Measurements from ENCODE around the gene CCM2.

The CCM2 gene

GRCh38 chr7:45089341-45089891 is 89.4 kb downstream of the CCM2 start:
- no peaks in the 10 kb centered on the region for H3K9me3 ChIP-seq (ENCODE audit: control insufficient read depth, low read length)
- H3K9ac ChIP-seq: no peak overlapping the region
- no peak for TF ChIP-seq CTCF (IDR thresholded peaks at IDR 0.05)

GRCh38 chr7:45092100-45092930 is 92.3 kb downstream of the CCM2 start:
- no peaks in the 10 kb centered on the region for H3K27me3 ChIP-seq (ENCODE audit: control insufficient read depth, insufficient read depth, low read length)
- TF ChIP-seq CTCF (IDR thresholded peaks at IDR 0.05): no peak

More at GRCh38 chr7:45089341-45089891, 89.4 kb downstream of the CCM2 start:
- Histone ChIP-seq H3K79me2 (no peaks in the 10 kb centered on the region), H3K4me2 (ENCODE audit: low read length) (peak overlapping the region; percentile 13), H3K4me3 (ENCODE audit: low read depth, low read length) (no peak overlapping the region), H3K27me3 (ENCODE audit: control insufficient read depth, insufficient read depth, low read length) (no peaks in the 10 kb centered on the region), H3K36me3 (ENCODE audit: control insufficient read depth, insufficient read depth, low read length) (no peaks in the 10 kb centered on the region), H2AFZ (peak overlapping the region; percentile 86), H3K4me1 (no peaks in the 10 kb centered on the region), H3K27ac (no peak overlapping the region)

GRCh38 chr7:45092931-45093235 is 92.9 kb downstream of the CCM2 start:
- H3K36me3 ChIP-seq (ENCODE audit: control insufficient read depth, insufficient read depth, low read length): no peaks in the 10 kb centered on the region
- H3K27me3 ChIP-seq (ENCODE audit: control insufficient read depth, insufficient read depth, low read length): no peaks in the 10 kb centered on the region
- H3K27ac ChIP-seq: no peak overlapping the region
- no peak for TF ChIP-seq CTCF (IDR thresholded peaks at IDR 0.05)
- H3K9ac ChIP-seq: no peak overlapping the region
- no peak overlapping the region for H2AFZ ChIP-seq
- H3K4me2 ChIP-seq (ENCODE audit: low read length): no peak overlapping the region
- H3K4me1 ChIP-seq: no peaks in the 10 kb centered on the region
- H3K9me3 ChIP-seq (ENCODE audit: control insufficient read depth, low read length): no peaks in the 10 kb centered on the region
- no peaks in the 10 kb centered on the region for H3K79me2 ChIP-seq
- no peak overlapping the region for H3K4me3 ChIP-seq (ENCODE audit: low read depth, low read length)

More at GRCh38 chr7:45092100-45092930, 92.3 kb downstream of the CCM2 start:
- Histone ChIP-seq H3K4me3 (ENCODE audit: low read depth, low read length) (no peak overlapping the region), H2AFZ (no peak overlapping the region), H3K79me2 (no peaks in the 10 kb centered on the region), H3K4me2 (ENCODE audit: low read length) (no peak overlapping the region), H3K4me1 (no peaks in the 10 kb centered on the region), H3K36me3 (ENCODE audit: control insufficient read depth, insufficient read depth, low read length) (no peaks in the 10 kb centered on the region), H3K9me3 (ENCODE audit: control insufficient read depth, low read length) (no peaks in the 10 kb centered on the region), H3K9ac (no peak overlapping the region), H3K27ac (no peak overlapping the region)

GRCh38 chr7:45098983-45099839 is 99.2 kb downstream of the CCM2 start:
- H2AFZ ChIP-seq: no peak overlapping the region
- no peak overlapping the region for H3K27ac ChIP-seq
- no peaks in the 10 kb centered on the region for H3K36me3 ChIP-seq (ENCODE audit: control insufficient read depth, insufficient read depth, low read length)
- no peaks in the 10 kb centered on the region for H3K27me3 ChIP-seq (ENCODE audit: control insufficient read depth, insufficient read depth, low read length)
- H3K4me1 ChIP-seq: no peaks in the 10 kb centered on the region
- H3K4me3 ChIP-seq (ENCODE audit: low read depth, low read length): no peak overlapping the region
- H3K9me3 ChIP-seq (ENCODE audit: control insufficient read depth, low read length): no peaks in the 10 kb centered on the region
- no peak overlapping the region for H3K4me2 ChIP-seq (ENCODE audit: low read length)
- no peak for TF ChIP-seq CTCF (IDR thresholded peaks at IDR 0.05)
- peaks cover 4% of the 10 kb centered on the region for H3K79me2 ChIP-seq
- no peak overlapping the region for H3K9ac ChIP-seq

Data from parathyroid adenoma (tissue), 2 donors.